H1 (cell line): ENCODE results near the gene PLCXD1. TPM values are rescaled to one million over a fixed set of nuclear protein-coding genes. Genes with fewer than 3 reads are reported as not detected.

ENCODE experiments used
- BACH1 ChIP-seq: IDR thresholded peaks from 2 replicates; pipeline ENCODE4 v1.6.1; 2012; ENCODE audit warnings: low read length, improper control_type of control experiment
- CHD1 ChIP-seq: IDR thresholded peaks from 2 replicates; pipeline ENCODE4 v1.6.1; 2012; ENCODE audit warnings: low read depth, low read length, improper control_type of control experiment
- CHD7 ChIP-seq: fragments of 300-600 bp; sonication (generic); IDR thresholded peaks from 2 replicates; pipeline ENCODE4 v1.7.1; 2012; ENCODE audit warnings: low read length, moderate library complexity, mild to moderate bottlenecking, inconsistent platforms; ENCODE audit not compliant: insufficient replicate concordance
- GTF2F1 ChIP-seq: IDR thresholded peaks from 2 replicates; pipeline ENCODE4 v1.6.1; 2012; ENCODE audit warnings: low read depth, low read length, improper control_type of control experiment, borderline replicate concordance
- PHF8 ChIP-seq: fragments of 200-600 bp; sonication (generic); conservative IDR thresholded peaks from 2 replicates; pipeline ENCODE4 v1.7.1; 2012; ENCODE audit warnings: low read depth, mild to moderate bottlenecking, inconsistent platforms, low read length, moderate library complexity
- SIRT6 ChIP-seq: IDR thresholded peaks from one replicate; pipeline ENCODE4 v1.7.1; 2012; ENCODE audit warnings: low read length, inconsistent platforms
- SP1 ChIP-seq: IDR thresholded peaks from 2 replicates; pipeline ENCODE4 v1.6.1; 2011; ENCODE audit warnings: low read depth, low read length
- polyA plus RNA-seq, 7 experiments: library from polyadenylated mRNA; depleted of rRNA in 3 of 7; stranded (reverse) in 5 of 7; unstranded in 2 of 7; fragments of >200 nt in 5 of 7; fragments of 200-250 nt in 2 of 7; gene quantifications; 1 replicate in 5 of 7; 2 replicates in 1 of 7; 4 replicates in 1 of 7; pipeline versions ENCODE4 v1.2.1 to v1.2.3, GENCODE V29; 2011 to 2013; ENCODE audit warnings: missing spikeins in 2 of 7, mixed read lengths in 2 of 7
- total RNA-seq: library from RNA; stranded (reverse); fragmentation: NEBNext Ultra II Directional; extraction: Animal tissue kit (Norgen Biotek cat#: 25700); gene quantifications from 2 replicates; pipeline ENCODE4 v1.2.1, GENCODE V29; 2021

The PLCXD1 gene
- total and polyA plus RNA-seq, 2 of the 8 experiments (the other 6 are each of a cell fraction or from before 2014, with no cell fraction given), result 93.6 to 124 TPM

GRCh38 chrX:329291-329910 lies 48.2 kb downstream of the PLCXD1 start (continued):
- no peak for TF ChIP-seq CHD7
- no peak for TF ChIP-seq SIRT6
- no peak for TF ChIP-seq BACH1
- no peak for TF ChIP-seq GTF2F1
- no peak for TF ChIP-seq PHF8
- no peak for TF ChIP-seq SP1
- no peak for TF ChIP-seq CHD1
